GM12891 (cell line): ENCODE data around the gene KRT6C.
"Not testable (repeated sequence)": the region's sequence is repeated elsewhere in the genome, so short reads cannot be mapped to it uniquely, and the experiment has no call there.

Experiments
- DNase-seq: peaks from one replicate; pipeline ENCODE4 v3.0.0; 2011; ENCODE audit warnings: low spot score; ENCODE audit not compliant: insufficient read length
- FAIRE-seq: peaks from 2 replicates; lab custom pipeline; 2011; peaks lifted over from hg19 to GRCh38; lab: Jason Lieb, UNC
- PAX5 ChIP-seq: IDR thresholded peaks from 2 replicates; pipeline ENCODE4 v1.6.1; 2011; ENCODE audit warnings: low read length, moderate library complexity, mild to moderate bottlenecking; ENCODE audit not compliant: insufficient read depth, severe bottlenecking
- POLR2A ChIP-seq: IDR thresholded peaks from 2 replicates; pipeline ENCODE4 v1.6.1; 2011; ENCODE audit warnings: low read depth, low read length, control low read depth
- POLR2AphosphoS5 ChIP-seq: IDR thresholded peaks from 2 replicates; pipeline ENCODE4 v1.6.1; 2011; ENCODE audit warnings: low read depth, low read length, control low read depth
- POU2F2 ChIP-seq: IDR thresholded peaks from 2 replicates; pipeline ENCODE4 v1.6.1; 2011; ENCODE audit warnings: low read depth, mild to moderate bottlenecking, control low read depth, low read length, moderate library complexity
- SPI1 ChIP-seq: IDR thresholded peaks from 2 replicates; pipeline ENCODE4 v1.6.1; 2011; ENCODE audit warnings: low read depth, low read length, control low read depth
- TAF1 ChIP-seq: IDR thresholded peaks from 2 replicates; pipeline ENCODE4 v1.6.1; 2011; ENCODE audit warnings: low read depth, low read length, control low read depth

Gene KRT6C

GRCh38 chr12:52464897-52465296, 8.7 kb downstream of the KRT6C start:
- FAIRE-seq: no peak
- TF ChIP-seq PAX5: no peak
- no peak for TF ChIP-seq SPI1
- no peak for TF ChIP-seq POU2F2
- no peak for TF ChIP-seq POLR2A
- no peak for TF ChIP-seq POLR2AphosphoS5
- TF ChIP-seq TAF1: no peak
- no peak for DNase-seq

- no peak for FAIRE-seq
- DNase-seq: no peak
- TF ChIP-seq POU2F2: no peak
- TF ChIP-seq POLR2A: no peak
- TF ChIP-seq SPI1: no peak
- TF ChIP-seq TAF1: no peak
- TF ChIP-seq PAX5: no peak
- TF ChIP-seq POLR2AphosphoS5: no peak
Observed at GRCh38 chr12:52461693-52462092, 11.9 kb downstream of the KRT6C start.

DNA sequence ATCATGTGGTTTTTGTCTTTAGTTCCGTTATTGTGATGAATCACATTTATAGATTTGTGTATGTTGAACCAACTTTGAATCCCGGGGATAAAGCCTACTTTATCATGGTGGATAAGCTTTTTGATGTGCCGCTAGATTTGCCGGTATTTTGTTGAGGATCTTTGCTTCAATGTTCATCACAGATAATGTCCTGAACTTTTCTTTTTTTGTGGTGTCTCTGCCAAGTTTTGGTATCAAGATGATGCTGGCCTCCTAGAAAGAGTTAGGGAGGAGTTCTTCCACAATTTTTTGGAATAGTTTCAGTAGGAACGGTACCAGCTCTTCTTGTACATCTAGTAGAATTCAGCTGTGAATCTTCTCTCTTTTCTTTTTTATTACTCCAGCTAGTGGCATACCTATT, 14.7 kb downstream of the KRT6C start:
- TF ChIP-seq PAX5: no peak
- TF ChIP-seq POU2F2: no peak
- TF ChIP-seq POLR2AphosphoS5: no peak
- TF ChIP-seq SPI1: no peak
- TF ChIP-seq POLR2A: no peak
- no peak for TF ChIP-seq TAF1
- FAIRE-seq: no peak
- DNase-seq: no peak

- DNase-seq (no peak), FAIRE-seq (no peak)
- TF ChIP-seq POLR2A: no peak
- TF ChIP-seq SPI1: no peak
- no peak for TF ChIP-seq TAF1
- no peak for TF ChIP-seq PAX5
- TF ChIP-seq POU2F2: no peak
- no peak for TF ChIP-seq POLR2AphosphoS5
Observed at GRCh38 chr12:52455821-52456220, 17.8 kb downstream of the KRT6C start.

GRCh38 chr12:52454411-52455201, 19.0 kb downstream of the KRT6C start:
- TF ChIP-seq POLR2AphosphoS5: no peak
- FAIRE-seq (no peak), DNase-seq (no peak)

DNA sequence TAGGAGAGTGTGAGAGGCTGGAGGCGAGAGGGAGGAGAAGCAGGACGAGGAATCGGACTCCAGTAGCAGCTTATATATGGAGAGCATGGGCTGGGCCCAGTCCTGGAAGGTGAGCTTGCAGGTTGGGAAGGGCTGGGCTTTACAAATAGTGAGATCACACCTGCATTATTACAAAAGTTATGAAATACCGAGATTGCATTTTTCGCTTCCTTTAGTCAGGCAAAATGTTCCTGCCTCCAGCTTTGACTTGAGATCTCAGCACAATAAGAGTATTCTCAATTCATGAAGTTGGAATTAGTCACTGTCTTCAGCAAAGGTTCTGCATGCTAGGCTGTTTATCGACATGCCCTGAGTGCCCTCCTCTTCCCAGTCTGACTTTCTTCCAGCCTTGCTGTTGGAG, 21.5 kb downstream of the KRT6C start, which contains the start of gene KRT6B:
KRT6B (minus strand) TSS at position 46 of the 400 bp plus-strand sequence. CDS start 68 bp downstream, outside the sequence.
- DNase-seq: no peak
- no peak for FAIRE-seq
- no peak for TF ChIP-seq POLR2A
- TF ChIP-seq TAF1: no peak
- no peak for TF ChIP-seq PAX5
- TF ChIP-seq SPI1: no peak
- TF ChIP-seq POLR2AphosphoS5: no peak
- TF ChIP-seq POU2F2: no peak

DNA sequence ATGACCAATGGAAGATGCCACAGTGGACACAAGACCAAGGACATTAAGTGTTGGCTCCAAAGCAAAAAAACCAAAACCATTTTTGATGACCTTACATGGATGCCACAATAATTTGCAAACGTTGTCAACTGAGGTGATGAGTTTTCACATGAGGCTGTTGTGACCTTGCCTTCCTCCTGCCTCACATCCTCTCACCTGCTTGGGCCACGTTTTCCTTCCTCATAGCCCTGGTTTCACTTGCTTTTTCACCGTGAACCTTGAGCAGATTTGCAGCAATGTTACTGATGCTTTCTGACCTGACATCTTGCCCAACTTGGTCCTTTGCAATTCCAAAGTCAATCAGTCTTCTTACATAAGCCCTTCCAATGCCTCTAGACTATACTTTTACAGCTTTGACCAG, 25.4 kb downstream of the KRT6C start:
- no peak for DNase-seq
- TF ChIP-seq SPI1: no peak
- TF ChIP-seq TAF1: no peak
- TF ChIP-seq POU2F2: no peak
- no peak for TF ChIP-seq POLR2A
- TF ChIP-seq POLR2AphosphoS5: no peak
- TF ChIP-seq PAX5: no peak
- FAIRE-seq: no peak

DNA sequence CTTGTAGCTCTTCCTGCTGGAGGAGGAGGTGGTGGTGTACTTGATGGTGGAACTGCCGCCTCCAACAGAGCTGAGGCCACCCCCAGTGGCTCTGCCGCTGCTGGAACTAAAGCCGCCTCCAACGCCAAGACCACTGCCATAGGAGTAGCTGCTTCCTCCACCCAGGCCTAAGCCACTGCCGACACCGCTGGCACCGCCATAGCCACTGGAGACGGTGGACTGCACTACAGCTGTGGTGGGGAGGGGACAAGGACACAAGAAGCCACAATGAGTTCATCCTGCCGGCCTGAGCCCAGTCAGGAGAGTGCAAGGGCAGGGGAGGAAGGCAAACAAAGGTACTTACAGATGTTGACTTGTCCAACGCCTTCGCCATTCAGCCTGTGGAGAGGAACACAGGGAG, 26.4 kb downstream of the KRT6C start:
- not testable (repeated sequence) for FAIRE-seq, DNase-seq

DNA sequence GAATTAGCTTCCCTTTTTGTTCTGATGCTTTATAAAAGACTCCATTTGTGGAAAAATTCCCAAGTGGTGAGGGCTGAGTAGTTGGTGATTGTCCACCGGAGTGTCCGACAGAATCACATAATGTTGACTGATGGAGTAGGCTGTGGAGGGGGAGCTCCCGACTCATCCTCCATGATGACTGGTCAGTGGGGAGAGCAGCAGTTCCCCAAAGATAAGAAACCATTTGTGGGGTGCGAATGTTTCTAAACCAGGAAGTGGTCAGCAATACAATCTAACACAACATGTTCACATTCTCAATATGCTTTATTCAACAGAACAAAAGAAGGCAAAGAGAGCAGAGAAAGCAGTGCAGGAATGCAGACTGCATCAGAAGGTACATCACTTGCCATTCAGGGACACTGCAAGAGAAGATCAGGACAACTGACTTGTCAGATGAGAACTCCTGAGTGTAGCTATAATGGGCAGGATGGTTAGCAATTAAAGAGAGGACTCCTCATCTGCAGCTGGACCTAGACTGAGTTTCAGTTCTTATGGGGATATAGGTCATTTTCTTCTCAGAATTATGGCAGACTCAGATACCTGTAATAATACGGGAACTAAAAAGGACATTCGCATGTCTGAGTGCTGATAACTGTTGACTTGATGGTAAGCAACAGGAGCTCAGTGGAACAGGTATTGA, 27.1 kb downstream of the KRT6C start:
- DNase-seq (no peak), FAIRE-seq (no peak)
- no peak for TF ChIP-seq POLR2AphosphoS5
- no peak for TF ChIP-seq SPI1
- no peak for TF ChIP-seq POU2F2
- no peak for TF ChIP-seq TAF1
- no peak for TF ChIP-seq POLR2A
- no peak for TF ChIP-seq PAX5

GRCh38 chr12:52445876-52446275, 27.7 kb downstream of the KRT6C start:
- FAIRE-seq (no peak), DNase-seq (no peak)
- TF ChIP-seq PAX5 (no peak), POU2F2 (no peak), POLR2AphosphoS5 (no peak), POLR2A (no peak), TAF1 (no peak)
